ENCODE data around the gene PPP2CA.

GRCh38 chr5:134177369-134178095, 48.3 kb downstream of the PPP2CA start:
- TF ChIP-seq, protein P1, sequence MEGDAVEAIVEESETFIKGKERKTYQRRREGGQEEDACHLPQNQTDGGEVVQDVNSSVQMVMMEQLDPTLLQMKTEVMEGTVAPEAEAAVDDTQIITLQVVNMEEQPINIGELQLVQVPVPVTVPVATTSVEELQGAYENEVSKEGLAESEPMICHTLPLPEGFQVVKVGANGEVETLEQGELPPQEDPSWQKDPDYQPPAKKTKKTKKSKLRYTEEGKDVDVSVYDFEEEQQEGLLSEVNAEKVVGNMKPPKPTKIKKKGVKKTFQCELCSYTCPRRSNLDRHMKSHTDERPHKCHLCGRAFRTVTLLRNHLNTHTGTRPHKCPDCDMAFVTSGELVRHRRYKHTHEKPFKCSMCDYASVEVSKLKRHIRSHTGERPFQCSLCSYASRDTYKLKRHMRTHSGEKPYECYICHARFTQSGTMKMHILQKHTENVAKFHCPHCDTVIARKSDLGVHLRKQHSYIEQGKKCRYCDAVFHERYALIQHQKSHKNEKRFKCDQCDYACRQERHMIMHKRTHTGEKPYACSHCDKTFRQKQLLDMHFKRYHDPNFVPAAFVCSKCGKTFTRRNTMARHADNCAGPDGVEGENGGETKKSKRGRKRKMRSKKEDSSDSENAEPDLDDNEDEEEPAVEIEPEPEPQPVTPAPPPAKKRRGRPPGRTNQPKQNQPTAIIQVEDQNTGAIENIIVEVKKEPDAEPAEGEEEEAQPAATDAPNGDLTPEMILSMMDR (IDR thresholded peaks at IDR 0.05; ENCODE audit: low read depth, low read length): no peak
- TF ChIP-seq POLR2A (IDR thresholded peaks at IDR 0.05; ENCODE audit: extremely low read depth, insufficient read length) (no peak), MYC (IDR thresholded peaks at IDR 0.05; ENCODE audit: low read depth, low read length) (no peak)
